Measurements from ENCODE around the gene CCDC93.

Gene CCDC93, protein sequence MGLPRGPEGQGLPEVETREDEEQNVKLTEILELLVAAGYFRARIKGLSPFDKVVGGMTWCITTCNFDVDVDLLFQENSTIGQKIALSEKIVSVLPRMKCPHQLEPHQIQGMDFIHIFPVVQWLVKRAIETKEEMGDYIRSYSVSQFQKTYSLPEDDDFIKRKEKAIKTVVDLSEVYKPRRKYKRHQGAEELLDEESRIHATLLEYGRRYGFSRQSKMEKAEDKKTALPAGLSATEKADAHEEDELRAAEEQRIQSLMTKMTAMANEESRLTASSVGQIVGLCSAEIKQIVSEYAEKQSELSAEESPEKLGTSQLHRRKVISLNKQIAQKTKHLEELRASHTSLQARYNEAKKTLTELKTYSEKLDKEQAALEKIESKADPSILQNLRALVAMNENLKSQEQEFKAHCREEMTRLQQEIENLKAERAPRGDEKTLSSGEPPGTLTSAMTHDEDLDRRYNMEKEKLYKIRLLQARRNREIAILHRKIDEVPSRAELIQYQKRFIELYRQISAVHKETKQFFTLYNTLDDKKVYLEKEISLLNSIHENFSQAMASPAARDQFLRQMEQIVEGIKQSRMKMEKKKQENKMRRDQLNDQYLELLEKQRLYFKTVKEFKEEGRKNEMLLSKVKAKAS

GRCh38 chr2:118013724-118014491, at the start of gene CCDC93:
CCDC93 (minus strand) TSS chr2:118014070; CDS start chr2:118013995, 75 bp downstream.
- DNase-seq: peak; percentile 89

DNA sequence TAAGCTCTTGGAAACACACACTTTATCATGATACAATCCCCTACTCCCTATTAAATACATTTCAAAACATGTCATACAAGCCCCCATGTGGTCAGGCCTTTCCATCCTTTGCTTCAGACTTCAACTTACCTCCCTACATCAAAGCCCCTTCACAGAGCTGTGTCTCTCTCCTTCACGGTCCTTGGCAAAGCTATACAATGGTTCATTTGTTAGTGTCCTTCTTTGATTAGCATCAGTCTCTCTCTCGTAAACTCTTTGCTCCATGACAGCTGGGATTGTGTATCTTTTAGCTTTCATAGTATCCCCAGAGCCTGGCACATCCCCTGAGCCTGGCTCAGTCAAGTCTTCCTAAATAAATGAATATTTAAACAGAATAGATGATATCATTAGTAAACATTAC, 48.8 kb upstream of the CCDC93 start:
- no peak for DNase-seq

GRCh38 chr2:118062048-118062447, 48.2 kb upstream of the CCDC93 start:
- DNase-seq: no peak

DNA sequence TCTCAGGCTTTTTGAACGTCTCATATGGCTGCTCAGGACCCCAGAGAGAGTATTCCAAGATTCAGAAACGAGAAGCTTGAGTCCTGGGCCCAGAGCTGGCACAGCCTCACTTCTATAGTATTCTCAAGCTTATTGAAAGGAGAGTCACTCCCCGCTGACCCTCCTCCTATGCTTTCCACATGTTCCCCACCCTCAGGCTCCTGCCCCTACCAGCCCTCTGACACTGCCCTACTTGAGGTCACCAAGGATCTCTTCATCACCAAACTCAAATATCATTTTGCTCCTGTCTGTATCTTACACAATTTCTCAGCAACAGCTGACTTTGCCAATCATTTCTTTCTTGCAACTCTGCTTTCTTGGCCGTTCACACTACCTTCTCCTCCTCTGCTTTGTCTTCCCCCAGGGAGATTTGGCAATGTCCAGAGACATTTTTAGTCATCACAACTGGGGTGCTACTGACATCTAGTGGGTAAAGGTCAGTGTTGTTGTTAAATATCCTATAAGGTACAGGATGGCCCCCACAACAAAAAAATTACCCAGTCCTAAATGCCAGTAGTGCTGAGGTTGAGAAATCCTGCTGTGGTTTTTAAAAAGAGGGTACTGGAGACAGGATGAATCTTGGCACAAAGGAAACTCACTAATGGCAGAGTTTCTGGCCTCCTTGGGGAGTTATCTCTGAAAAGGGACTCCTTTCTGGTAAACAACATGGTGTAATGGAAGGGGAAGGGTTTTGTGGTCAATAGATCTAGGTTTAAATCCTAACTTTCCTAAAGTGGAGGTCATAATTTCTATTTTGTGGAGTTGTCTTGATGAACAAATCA, 47.5 kb upstream of the CCDC93 start:
- DNase-seq: peak; percentile 6

- no peak for DNase-seq
Observed at GRCh38 chr2:118059919-118060478, 46.1 kb upstream of the CCDC93 start.

GRCh38 chr2:118058951-118059350, 45.1 kb upstream of the CCDC93 start:
- DNase-seq: no peak

DNA sequence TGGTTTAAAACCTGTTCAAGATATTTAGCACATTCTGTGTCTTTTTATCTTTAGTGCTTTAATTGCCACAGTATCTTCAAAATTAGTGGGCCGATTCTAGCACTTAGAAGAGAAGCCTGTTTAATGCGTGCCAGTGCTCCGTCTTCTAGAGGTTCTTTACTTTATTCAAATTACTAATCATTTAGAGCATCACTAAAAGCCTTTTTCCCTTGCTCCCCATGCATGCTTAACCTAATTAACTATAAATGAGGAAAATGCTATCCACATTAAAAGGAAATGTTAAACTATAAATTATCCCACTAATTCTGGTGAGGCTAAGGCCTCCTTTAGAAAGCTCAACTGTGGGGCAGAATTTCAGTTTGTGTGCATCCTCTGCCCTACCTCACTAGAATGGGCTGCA, 42.9 kb upstream of the CCDC93 start:
- DNase-seq: no peak

DNA sequence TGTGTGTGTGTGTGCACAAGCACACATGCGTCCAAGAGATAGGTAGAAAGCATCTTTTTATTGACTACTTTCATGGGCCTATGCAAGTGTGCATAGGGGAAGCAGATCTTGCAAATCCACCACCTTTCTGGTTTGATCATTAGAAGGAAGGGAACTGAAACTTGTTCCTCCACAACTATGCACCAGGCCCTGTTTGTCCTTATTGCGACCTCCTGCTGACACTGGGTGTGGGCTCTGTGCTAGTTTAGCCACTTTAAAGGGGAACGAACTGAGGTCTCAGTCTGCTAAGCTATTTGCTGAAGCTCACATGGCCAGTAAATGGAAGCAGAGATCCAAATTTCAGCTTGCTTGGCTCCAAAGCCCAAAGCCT, 42.3 kb upstream of the CCDC93 start:
- peak; percentile 58 for DNase-seq

GRCh38 chr2:118055512-118056164, 41.8 kb upstream of the CCDC93 start:
- DNase-seq: no peak

GRCh38 chr2:118054213-118055008, 40.5 kb upstream of the CCDC93 start:
- DNase-seq: no peak

DNA sequence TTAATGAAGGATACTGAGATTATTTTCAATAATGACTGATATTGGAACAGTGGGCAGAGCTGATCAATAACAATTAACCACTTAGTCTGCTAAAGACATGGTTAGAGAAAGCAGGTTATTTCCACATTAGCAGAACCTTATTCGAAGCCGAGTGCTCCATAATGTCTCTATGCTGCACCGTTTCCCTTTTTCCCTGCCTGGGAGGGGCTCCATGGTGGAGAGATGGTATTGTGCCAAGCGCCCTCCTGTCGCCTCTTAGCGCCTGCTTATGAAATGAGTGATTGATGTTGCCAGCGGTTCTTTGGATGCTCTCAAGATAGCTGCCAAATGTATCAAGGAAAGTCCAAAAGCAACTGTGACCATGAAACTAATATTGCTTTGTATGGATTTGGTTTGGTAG, 39.8 kb upstream of the CCDC93 start:
- DNase-seq: no peak

- DNase-seq: no peak
Observed at GRCh38 chr2:118052474-118052873, 38.6 kb upstream of the CCDC93 start.

GRCh38 chr2:118051826-118052358, 38.0 kb upstream of the CCDC93 start:
- DNase-seq: no peak

DNA sequence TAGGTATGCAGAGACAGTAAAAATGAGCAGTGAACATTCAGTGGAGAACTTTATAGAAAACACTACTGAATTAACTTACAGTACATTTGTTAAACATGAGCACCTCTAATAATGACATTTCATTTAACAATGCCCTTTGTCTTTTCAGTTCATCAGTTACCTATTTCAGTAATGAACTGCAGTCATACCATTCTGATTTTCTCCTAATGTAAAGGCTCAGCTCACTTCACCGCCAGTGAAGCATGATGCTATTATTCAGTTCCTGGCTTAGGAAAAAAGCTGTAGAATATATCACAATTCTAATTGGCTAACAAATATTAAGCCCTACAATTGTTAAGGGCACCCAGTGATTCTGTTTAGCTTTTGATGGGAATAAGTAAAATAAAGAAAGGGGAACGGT, 37.1 kb upstream of the CCDC93 start:
- DNase-seq: no peak

DNA sequence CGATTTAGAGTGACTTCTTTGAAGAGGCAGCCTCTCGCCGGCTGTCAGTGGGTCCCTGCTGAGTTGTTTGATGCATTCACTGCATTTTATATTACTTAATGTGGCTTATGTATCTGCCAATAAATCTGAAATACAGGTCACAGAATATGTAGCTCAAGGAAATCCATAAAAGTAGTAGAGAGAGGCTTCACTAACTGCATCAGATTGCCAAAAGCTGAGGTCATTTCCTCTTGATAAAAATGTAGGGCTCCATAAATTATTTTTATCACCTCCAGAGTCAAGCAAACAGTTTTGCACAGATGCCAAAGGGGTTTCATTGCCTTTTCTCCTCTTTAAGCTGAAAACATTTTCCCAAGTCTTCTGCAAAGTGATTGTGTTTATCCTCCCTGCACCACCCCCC, 36.5 kb upstream of the CCDC93 start:
- DNase-seq: no peak

GRCh38 chr2:118049816-118050140, 35.9 kb upstream of the CCDC93 start:
- no peak for DNase-seq

GRCh38 chr2:118049140-118049815, 35.4 kb upstream of the CCDC93 start:
- DNase-seq: no peak

GRCh38 chr2:118048401-118048800, 34.5 kb upstream of the CCDC93 start:
- no peak for DNase-seq

DNA sequence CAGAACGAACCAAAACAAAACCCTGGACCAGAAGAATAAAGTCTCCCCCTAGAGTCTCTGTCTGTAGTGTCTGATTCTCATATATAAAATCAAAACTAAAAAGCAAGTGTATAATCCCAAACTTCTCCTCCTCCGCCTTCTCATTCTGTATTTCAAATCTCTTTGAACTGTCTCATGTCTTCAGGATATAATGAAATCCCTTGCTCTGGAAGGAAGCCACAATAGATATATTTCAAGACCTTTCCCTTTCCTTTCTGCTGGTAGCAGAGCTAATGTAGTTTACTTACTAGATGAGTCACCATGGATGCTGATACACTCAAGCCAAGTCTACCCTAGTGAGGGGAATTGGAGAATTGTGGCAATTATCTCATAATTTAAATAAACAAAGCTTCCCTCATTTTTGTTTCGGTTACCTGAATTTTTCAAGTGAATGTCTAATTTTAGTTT, 33.5 kb upstream of the CCDC93 start:
- no peak for DNase-seq

DNA sequence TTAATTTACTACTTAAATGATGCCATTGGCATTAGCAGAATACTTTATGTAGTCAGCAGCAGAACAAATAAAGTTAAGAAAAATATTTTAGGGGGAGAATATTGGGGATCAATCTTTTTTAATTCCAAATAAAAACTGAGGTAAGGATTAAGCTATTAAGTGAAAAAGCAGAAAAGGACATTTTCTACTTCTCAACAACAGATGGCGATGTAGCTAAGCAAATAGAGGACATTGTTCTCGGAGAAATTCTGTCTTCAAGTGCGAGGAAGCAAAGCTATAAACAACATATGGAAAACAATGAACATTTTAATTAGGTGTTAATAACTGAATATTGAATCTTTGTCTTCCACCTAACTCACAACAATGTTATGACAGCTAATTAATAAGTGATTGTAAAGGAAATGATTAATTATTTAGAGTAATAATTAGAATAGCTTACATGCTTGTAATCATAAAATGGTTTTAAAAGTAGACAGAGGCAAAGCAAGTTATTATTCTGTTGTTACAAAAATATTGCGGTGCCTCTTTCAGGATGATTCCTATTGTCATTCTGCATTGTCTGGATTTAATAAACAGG, 32.9 kb upstream of the CCDC93 start:
- DNase-seq: no peak

Data from CD4-positive, alpha-beta T cell treated with Interferon gamma for 1 hour (primary cell).